Lung (tissue), 12 donors: Measurements from ENCODE around the gene CWC27. TPM values are rescaled to one million over a fixed set of nuclear protein-coding genes. Genes with fewer than 3 reads are reported as not detected.

ENCODE experiments used
- ATAC-seq: fragments of 200-7000 bp; cut with Tn5 transposase; one replicate; pipeline ENCODE4 v1.9.1; 2020; ENCODE audit warnings: moderate number of reproducible peaks; ENCODE audit not compliant: insufficient read depth, low FRiP score
- DNase-seq, 3 donors: peaks; one replicate each; pipeline ENCODE4 v3.0.0-alpha.2; 2013 to 2017
- H3K27ac ChIP-seq, 2 donors: one replicate each; pipeline ENCODE4 v1.5.1; 2013; ENCODE audit warnings: mild to moderate bottlenecking in 2 of 2, moderate library complexity in 2 of 2, control low read depth in 1 of 2, inconsistent platforms in 1 of 2, low read depth in 1 of 2, low read length in 1 of 2
- H3K27me3 ChIP-seq, 3 donors: one replicate each; pipeline ENCODE4 v1.5.1; 2013; ENCODE audit warnings: low read length in 2 of 3; ENCODE audit not compliant: control insufficient read depth in 3 of 3, insufficient read depth in 3 of 3
- H3K36me3 ChIP-seq, 4 donors: one replicate each; pipeline ENCODE4 v1.5.1; 2013; ENCODE audit warnings: low read length in 4 of 4, mild to moderate bottlenecking in 1 of 4, moderate library complexity in 1 of 4; ENCODE audit not compliant: control insufficient read depth in 4 of 4, insufficient read depth in 4 of 4
- H3K4me1 ChIP-seq, 5 donors: one replicate each; pipeline ENCODE4 v1.5.1; 2013; ENCODE audit warnings: low read length in 5 of 5, mild to moderate bottlenecking in 2 of 5, moderate library complexity in 1 of 5; ENCODE audit not compliant: control insufficient read depth in 5 of 5, insufficient read depth in 5 of 5
- H3K4me3 ChIP-seq: one replicate; pipeline ENCODE4 v1.5.1; 2013; ENCODE audit warnings: mild to moderate bottlenecking, control low read depth, moderate library complexity
- H3K9ac ChIP-seq, 2 donors: one replicate each; pipeline ENCODE4 v1.5.1; 2013; ENCODE audit warnings: low read length in 2 of 2, control low read depth in 1 of 2; ENCODE audit not compliant: insufficient read depth in 1 of 2
- H3K9me3 ChIP-seq, 4 donors: one replicate each; pipeline ENCODE4 v1.5.1; 2013; ENCODE audit warnings: low read length in 3 of 4, mild to moderate bottlenecking in 1 of 4, moderate library complexity in 1 of 4; ENCODE audit not compliant: control insufficient read depth in 4 of 4, insufficient read depth in 3 of 4
- WGBS, 2 donors: extraction: QIAGEN DNeasy Blood & Tissue Kit; methylation state at CpG; one replicate each; pipeline ENCODE4 v1.1.7; 2013; 5-methylcytosine and 5-hydroxymethylcytosine counted together
- polyA plus RNA-seq, 2 donors: library from polyadenylated mRNA; stranded (reverse); fragments of 200-250 nt; gene quantifications; one replicate each; pipeline ENCODE4 v1.2.1, GENCODE V29; 2013
- total RNA-seq, 2 donors: library from RNA; depleted of rRNA in 1 of 2; stranded (reverse); fragments of >200 nt in 1 of 2; gene quantifications; one replicate each; pipeline ENCODE4 v1.2.1, GENCODE V29; 2014 to 2021
- TF ChIP-seq, protein P1 (sequence below): IDR thresholded peaks from 2 replicates; pipeline ENCODE4 v1.5.1; 2012; ENCODE audit warnings: mild to moderate bottlenecking; ENCODE audit errors: control extremely low read depth, extremely low read depth
- donor health status: control.
- donor health status: control.
- donor health status: Bipolar disorder and iron deficiency.
- donor health status: healthy.
- donor health status: DM: yes; HTN: yes; CAD: no.

The CWC27 gene
- total and polyA plus RNA-seq, 4 donors: 12.0 to 21.2 (median 16.7) TPM

DNA sequence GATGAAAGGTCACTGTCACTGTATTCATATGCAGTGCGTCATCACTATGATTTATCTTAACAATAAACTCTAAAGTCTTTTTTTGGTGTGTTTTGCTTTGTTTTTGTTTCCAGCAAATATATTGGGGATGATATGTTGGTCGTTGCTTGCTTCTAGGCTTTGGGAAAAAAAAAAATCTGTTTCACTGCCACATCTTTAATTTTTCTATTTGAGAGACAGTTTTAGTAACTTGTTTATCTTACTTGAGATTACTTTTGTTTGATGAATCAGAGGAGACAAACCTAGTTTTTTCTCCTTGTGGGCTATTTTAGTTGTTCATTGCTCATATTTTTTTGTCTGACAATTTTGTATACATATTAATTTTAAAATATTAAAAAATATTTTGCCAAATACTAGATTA is 19.4 kb downstream of the CWC27 start:
- no peak overlapping the region for H3K27ac ChIP-seq
- ATAC-seq (no peak), DNase-seq (no peak)
- H3K36me3 ChIP-seq: peaks cover 0 to 9% (median under 1%) of the 10 kb centered on the region in 4 donors
- H3K4me1 ChIP-seq: peaks cover 0 to 2% (median 0%) of the 10 kb centered on the region in 5 donors
- H3K27me3 ChIP-seq: no peaks in the 10 kb centered on the region
- TF ChIP-seq, protein P1, sequence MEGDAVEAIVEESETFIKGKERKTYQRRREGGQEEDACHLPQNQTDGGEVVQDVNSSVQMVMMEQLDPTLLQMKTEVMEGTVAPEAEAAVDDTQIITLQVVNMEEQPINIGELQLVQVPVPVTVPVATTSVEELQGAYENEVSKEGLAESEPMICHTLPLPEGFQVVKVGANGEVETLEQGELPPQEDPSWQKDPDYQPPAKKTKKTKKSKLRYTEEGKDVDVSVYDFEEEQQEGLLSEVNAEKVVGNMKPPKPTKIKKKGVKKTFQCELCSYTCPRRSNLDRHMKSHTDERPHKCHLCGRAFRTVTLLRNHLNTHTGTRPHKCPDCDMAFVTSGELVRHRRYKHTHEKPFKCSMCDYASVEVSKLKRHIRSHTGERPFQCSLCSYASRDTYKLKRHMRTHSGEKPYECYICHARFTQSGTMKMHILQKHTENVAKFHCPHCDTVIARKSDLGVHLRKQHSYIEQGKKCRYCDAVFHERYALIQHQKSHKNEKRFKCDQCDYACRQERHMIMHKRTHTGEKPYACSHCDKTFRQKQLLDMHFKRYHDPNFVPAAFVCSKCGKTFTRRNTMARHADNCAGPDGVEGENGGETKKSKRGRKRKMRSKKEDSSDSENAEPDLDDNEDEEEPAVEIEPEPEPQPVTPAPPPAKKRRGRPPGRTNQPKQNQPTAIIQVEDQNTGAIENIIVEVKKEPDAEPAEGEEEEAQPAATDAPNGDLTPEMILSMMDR: no peak
- H3K4me3 ChIP-seq: no peak overlapping the region
- no peak overlapping the region for H3K9ac ChIP-seq
- 87 to 88% methylated on average over 2 of the region's 2 CpGs for WGBS, 2 donors
- no peaks in the 10 kb centered on the region for H3K9me3 ChIP-seq

DNA sequence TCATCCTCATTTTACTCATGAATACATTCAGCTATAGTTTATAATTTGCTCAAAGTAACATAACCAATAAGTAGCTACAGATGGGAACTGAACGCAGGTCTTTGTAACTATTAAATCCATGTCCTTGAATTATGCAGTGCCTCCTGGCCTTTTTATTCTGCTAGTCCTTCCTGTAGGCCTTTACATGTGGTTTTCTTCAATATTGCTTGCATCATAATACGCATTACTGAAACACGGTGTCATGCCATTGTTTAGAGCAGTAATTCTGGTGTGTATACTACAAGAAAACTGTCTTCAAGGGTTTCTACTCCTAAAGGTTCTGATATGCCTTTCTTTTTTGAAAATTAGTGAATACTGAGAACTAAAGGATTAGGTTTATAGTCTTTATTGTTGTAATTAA is 20.7 kb downstream of the CWC27 start:
- Histone ChIP-seq H3K4me1 (peaks cover 0 to 5% (median 0%) of the 10 kb centered on the region in 5 donors), H3K4me3 (no peak overlapping the region), H3K27me3 (no peaks in the 10 kb centered on the region), H3K9me3 (no peaks in the 10 kb centered on the region), H3K9ac (no peak overlapping the region), H3K27ac (no peak overlapping the region), H3K36me3 (peaks cover 0 to 9% (median under 1%) of the 10 kb centered on the region in 4 donors)
- ATAC-seq (no peak), DNase-seq (no peak)
- 72 to 88% methylated on average over 3 of the region's 3 CpGs for WGBS, 2 donors
- TF ChIP-seq, protein P1: no peak

GRCh38 chr5:64790210-64790609 is 21.5 kb downstream of the CWC27 start:
- Histone ChIP-seq H3K4me3 (no peak overlapping the region), H3K27me3 (no peaks in the 10 kb centered on the region), H3K4me1 (peaks cover 0 to 5% (median 0%) of the 10 kb centered on the region in 5 donors), H3K9me3 (no peaks in the 10 kb centered on the region), H3K9ac (no peak overlapping the region), H3K36me3 (peaks cover 0 to 13% (median under 1%) of the 10 kb centered on the region in 4 donors), H3K27ac (no peak overlapping the region)
- ATAC-seq (no peak), DNase-seq (no peak)
- 61 to 94% methylated on average over 1 of the region's 1 CpG for WGBS, 2 donors
- TF ChIP-seq, protein P1: no peak

DNA sequence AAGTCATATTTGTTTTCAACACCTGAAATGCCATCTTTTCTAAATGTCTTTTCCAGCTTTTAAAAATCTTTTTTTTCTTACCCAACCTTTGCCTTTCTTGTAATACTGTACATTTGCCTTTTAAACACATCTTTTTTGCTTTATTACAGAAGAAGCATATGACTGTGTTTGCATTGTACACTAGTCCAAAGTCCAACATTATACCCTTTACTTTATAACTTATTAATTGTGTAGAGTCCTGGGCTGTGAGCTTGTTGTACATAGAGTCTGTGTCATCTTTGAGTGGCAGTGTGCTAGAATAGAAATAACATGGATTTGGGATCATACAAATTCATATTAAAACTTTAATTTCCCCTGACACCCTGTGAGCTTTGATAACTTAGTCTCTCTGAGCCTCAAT is 23.7 kb downstream of the CWC27 start:
- ATAC-seq: no peak
- Histone ChIP-seq H3K27me3 (no peaks in the 10 kb centered on the region), H3K27ac (no peak overlapping the region), H3K4me3 (no peak overlapping the region), H3K9me3 (no peaks in the 10 kb centered on the region), H3K36me3 (peaks cover 0 to 4% (median 0%) of the 10 kb centered on the region in 4 donors), H3K9ac (no peak overlapping the region), H3K4me1 (peaks cover 0 to 5% (median 0%) of the 10 kb centered on the region in 5 donors)
- TF ChIP-seq, protein P1: no peak
- no peak for DNase-seq
